Cardiac muscle cell (in vitro differentiated cells and primary cell): ENCODE measurements around the gene ZNF552. TPM values are rescaled to one million over a fixed set of nuclear protein-coding genes. Genes with fewer than 3 reads are reported as not detected.
"Not testable (repeated sequence)": the region's sequence is repeated elsewhere in the genome, so short reads cannot be mapped to it uniquely, and the experiment has no call there.

Experiments
- DNase-seq, 2 donors: peaks; one replicate each; pipeline versions ENCODE4 v3.0.0 to v3.0.0-alpha.2; 2010 to 2017; ENCODE audit warnings: low read depth in 1 of 2, low spot score in 1 of 2
- H3K27ac ChIP-seq: fragments of 200-600 bp; sonication (generic); 2 replicates; pipeline ENCODE4 v1.5.1; 2016
- H3K27me3 ChIP-seq: fragments of 200-600 bp; sonication (generic); 2 replicates; pipeline ENCODE4 v1.6.0; 2016; ENCODE audit warnings: control low read depth
- H3K36me3 ChIP-seq: fragments of 200-600 bp; sonication (generic); 2 replicates; pipeline ENCODE4 v1.5.1; 2016; ENCODE audit warnings: control low read depth
- H3K4me1 ChIP-seq: fragments of 200-600 bp; sonication (generic); 2 replicates; pipeline ENCODE4 v1.8.1; 2017; ENCODE audit warnings: low read depth, mild to moderate bottlenecking, mixed run types
- H3K4me3 ChIP-seq: fragments of 200-600 bp; sonication (generic); 2 replicates; pipeline ENCODE4 v1.5.1; 2016; ENCODE audit warnings: mild to moderate bottlenecking
- H3K9me3 ChIP-seq: fragments of 200-600 bp; sonication (generic); 2 replicates; pipeline ENCODE4 v1.5.1; 2017; ENCODE audit warnings: low read depth, mild to moderate bottlenecking, control low read depth
- CTCF ChIP-seq: IDR thresholded peaks from 2 replicates; pipeline ENCODE4 v1.5.1; 2012; ENCODE audit warnings: low read depth, mild to moderate bottlenecking, low read length
- polyA plus RNA-seq: library from polyadenylated mRNA; unstranded; fragments of >200 nt; fragmentation: Nextera tagmentation; extraction: Ambion mirVana; gene quantifications from 2 replicates; pipeline ENCODE4 v1.2.1, GENCODE V29; 2016
- total RNA-seq: library from RNA; depleted of rRNA; stranded (reverse); fragments of >200 nt; gene quantifications from 2 replicates; pipeline ENCODE4 v1.2.3, GENCODE V29; 2016

The ZNF552 gene
- total and polyA plus RNA-seq, 2 experiments from 2014 or later: 6.6 to 13.4 TPM

DNA sequence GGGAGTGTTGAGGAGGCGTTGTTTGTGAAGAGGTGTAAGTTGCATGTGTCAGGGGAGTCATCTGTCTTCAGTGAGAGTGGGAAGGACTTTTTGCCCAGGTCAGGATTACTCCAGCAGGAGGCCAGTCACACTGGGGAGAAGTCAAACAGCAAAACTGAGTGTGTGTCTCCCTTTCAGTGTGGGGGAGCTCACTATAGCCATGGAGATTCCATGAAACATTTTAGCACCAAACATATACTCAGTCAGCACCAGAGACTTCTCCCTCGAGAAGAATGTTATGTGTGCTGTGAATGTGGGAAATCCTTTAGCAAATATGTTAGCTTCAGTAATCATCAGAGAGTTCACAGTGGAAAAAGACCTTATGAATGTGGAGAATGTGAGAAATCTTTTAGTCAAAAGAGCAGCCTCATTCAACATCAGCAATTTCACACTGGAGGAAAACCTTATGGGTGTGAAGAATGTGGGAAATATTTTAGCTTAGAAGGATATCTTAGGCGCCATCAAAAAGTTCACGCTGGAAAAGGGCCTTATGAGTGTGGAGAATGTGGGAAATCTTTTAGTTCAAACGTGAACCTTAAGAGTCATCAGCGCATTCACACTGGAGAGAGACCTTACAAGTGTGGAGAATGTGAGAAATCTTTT is 26.5 kb upstream of the ZNF552 start:
- DNase-seq: no peak
- H3K36me3 ChIP-seq: peaks cover 15% of the 10 kb centered on the region
- peak overlapping the region; percentile 81 for H3K27ac ChIP-seq
- TF ChIP-seq CTCF: no peak
- no peak overlapping the region for H3K4me3 ChIP-seq
- H3K4me1 ChIP-seq: no peaks in the 10 kb centered on the region
- no peaks in the 10 kb centered on the region for H3K9me3 ChIP-seq
- H3K27me3 ChIP-seq: no peaks in the 10 kb centered on the region

- H3K27me3 ChIP-seq, H3K9me3 ChIP-seq, H3K4me1 ChIP-seq, H3K4me3 ChIP-seq, DNase-seq, H3K27ac ChIP-seq: not testable (repeated sequence)
- peaks cover 15% of the 10 kb centered on the region for H3K36me3 ChIP-seq
These were observed 24.0 kb upstream of the ZNF552 start for GRCh38 chr19:57838622-57839191.

GRCh38 chr19:57836991-57837390 is 22.3 kb upstream of the ZNF552 start:
- H3K27me3 ChIP-seq, H3K4me1 ChIP-seq, H3K27ac ChIP-seq, DNase-seq, H3K36me3 ChIP-seq, H3K9me3 ChIP-seq, H3K4me3 ChIP-seq: not testable (repeated sequence)

- Histone ChIP-seq H3K27ac (peak within 1 kb of the TSS; percentile 99), H3K4me1 (peaks cover 29% of the 10 kb centered on the region), H3K9me3 (no peaks in the 10 kb centered on the region), H3K4me3 (peak within 1 kb of the TSS; percentile 54), H3K27me3 (no peaks in the 10 kb centered on the region), H3K36me3 (no peaks in the 10 kb centered on the region)
- peak; percentile 42 for TF ChIP-seq CTCF
- peak; percentile 92 to 93 for DNase-seq
These were observed 15.4 kb upstream of the ZNF552 start, which contains the start of gene ZNF587B for GRCh38 chr19:57830071-57830602. Gene ZNF587B, plus strand, starts transcription at chr19:57830299. Its CDS starts 230 bp downstream, at chr19:57830529.

GRCh38 chr19:57829316-57829715 is 14.6 kb upstream of the ZNF552 start:
- Histone ChIP-seq H3K9me3 (no peaks in the 10 kb centered on the region), H3K4me1 (peaks cover 29% of the 10 kb centered on the region), H3K27ac (peak overlapping the region; percentile 99), H3K36me3 (no peaks in the 10 kb centered on the region), H3K27me3 (no peaks in the 10 kb centered on the region), H3K4me3 (no peak overlapping the region)
- peak; percentile 59 to 91 for DNase-seq
- TF ChIP-seq CTCF: no peak

DNA sequence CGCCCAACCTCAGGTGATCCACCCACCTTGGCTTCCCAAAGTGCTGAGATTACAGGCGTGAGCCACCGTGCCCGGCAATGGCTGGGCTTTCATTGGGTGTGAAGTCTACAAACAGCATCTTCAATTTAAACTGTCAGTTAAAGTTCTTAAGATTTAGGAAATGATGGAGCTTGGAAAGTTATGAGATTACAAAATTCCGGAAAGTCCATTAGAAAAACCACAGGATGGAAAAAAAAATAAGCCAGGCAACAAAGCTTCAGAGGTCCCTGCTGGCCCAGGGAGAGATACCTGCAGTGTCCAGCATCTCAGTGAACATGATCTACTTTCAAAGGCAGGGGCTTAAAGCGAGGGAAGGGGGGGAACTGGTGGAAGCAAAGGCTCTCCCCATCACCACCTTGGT is 10.8 kb upstream of the ZNF552 start:
- no peak overlapping the region for H3K27ac ChIP-seq
- H3K4me3 ChIP-seq: no peak overlapping the region
- TF ChIP-seq CTCF: no peak
- H3K36me3 ChIP-seq: no peaks in the 10 kb centered on the region
- H3K9me3 ChIP-seq: no peaks in the 10 kb centered on the region
- H3K27me3 ChIP-seq: no peaks in the 10 kb centered on the region
- peak in 1 of 2 donors; percentile 32 for DNase-seq
- peaks cover 29% of the 10 kb centered on the region for H3K4me1 ChIP-seq

DNA sequence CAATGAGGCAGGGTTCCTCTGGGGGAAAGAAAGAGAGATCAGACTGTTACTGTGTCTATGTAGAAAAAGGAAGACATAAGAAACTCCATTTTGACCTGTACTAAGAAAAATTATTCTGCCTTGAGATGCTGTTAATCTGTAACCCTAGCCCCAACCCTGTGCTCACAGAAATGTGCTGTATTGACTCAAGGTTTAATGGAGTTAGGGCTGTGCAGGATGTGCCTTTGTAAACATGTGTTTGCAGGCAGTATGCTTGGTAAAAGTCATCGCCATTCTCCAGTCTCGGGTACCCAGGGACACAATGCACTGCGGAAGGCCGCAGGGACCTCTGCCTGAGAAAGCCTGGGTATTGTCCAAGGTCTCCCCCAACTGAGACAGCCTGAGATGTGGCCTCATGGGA is 8.9 kb upstream of the ZNF552 start:
- not testable (repeated sequence) for H3K27ac ChIP-seq, H3K9me3 ChIP-seq, H3K36me3 ChIP-seq, DNase-seq, H3K4me3 ChIP-seq, H3K27me3 ChIP-seq
- H3K4me1 ChIP-seq: peaks cover 18% of the 10 kb centered on the region

GRCh38 chr19:57823155-57823554 is 8.4 kb upstream of the ZNF552 start:
- DNase-seq, H3K9me3 ChIP-seq, H3K27me3 ChIP-seq, H3K4me3 ChIP-seq, H3K27ac ChIP-seq, H3K36me3 ChIP-seq: not testable (repeated sequence)
- H3K4me1 ChIP-seq: peaks cover 14% of the 10 kb centered on the region

- H3K36me3 ChIP-seq, DNase-seq, H3K27me3 ChIP-seq, H3K9me3 ChIP-seq, H3K4me3 ChIP-seq: not testable (repeated sequence)
- H3K27ac ChIP-seq: peak overlapping the region; percentile 60
- H3K4me1 ChIP-seq: peaks cover 12% of the 10 kb centered on the region
These were observed 6.8 kb upstream of the ZNF552 start for GRCh38 chr19:57821501-57821900.

GRCh38 chr19:57821095-57821494 is 6.4 kb upstream of the ZNF552 start:
- H3K27me3 ChIP-seq: not testable (repeated sequence)

More at GRCh38 chr19:57821095-57821494, 6.4 kb upstream of the ZNF552 start:
- peak overlapping the region; percentile 93 for H3K27ac ChIP-seq
- DNase-seq, H3K36me3 ChIP-seq, H3K4me3 ChIP-seq, H3K9me3 ChIP-seq: not testable (repeated sequence)
- H3K4me1 ChIP-seq: peaks cover 12% of the 10 kb centered on the region
